Urothelium cell line (cell line): ENCODE measurements around the gene ODAD3.
"Not testable (repeated sequence)": the region's sequence is repeated elsewhere in the genome, so short reads cannot be mapped to it uniquely, and the experiment has no call there.

Experiments
- DNase-seq: peaks from one replicate; pipeline ENCODE4 v3.0.0; 2011; ENCODE audit warnings: low spot score, mixed read lengths
- FAIRE-seq: peaks from 2 replicates; lab custom pipeline; 2011; peaks lifted over from hg19 to GRCh38; lab: Jason Lieb, UNC

The ODAD3 gene

DNA sequence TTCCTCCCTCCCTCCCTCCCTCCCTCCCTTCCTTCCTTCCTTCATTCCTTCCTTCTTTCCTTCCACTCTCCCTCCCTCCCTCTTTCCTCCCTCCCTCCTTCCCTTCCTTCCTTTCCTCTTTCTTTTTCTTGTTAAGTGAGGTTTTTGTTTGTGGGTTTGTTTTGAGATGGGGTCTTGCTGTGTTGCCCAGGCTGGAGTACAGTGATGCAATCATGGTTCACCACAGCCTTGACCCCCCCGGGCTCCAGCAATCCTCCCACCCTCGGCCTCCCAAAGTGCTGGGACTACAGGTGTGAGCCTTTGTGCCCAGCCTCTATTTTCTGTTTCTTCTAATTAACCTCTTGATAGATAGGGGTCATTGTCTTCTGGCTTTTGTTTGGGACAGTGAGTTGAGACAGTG is 26.5 kb upstream of the ODAD3 start:
- FAIRE-seq, result no peak
- no peak for DNase-seq

DNA sequence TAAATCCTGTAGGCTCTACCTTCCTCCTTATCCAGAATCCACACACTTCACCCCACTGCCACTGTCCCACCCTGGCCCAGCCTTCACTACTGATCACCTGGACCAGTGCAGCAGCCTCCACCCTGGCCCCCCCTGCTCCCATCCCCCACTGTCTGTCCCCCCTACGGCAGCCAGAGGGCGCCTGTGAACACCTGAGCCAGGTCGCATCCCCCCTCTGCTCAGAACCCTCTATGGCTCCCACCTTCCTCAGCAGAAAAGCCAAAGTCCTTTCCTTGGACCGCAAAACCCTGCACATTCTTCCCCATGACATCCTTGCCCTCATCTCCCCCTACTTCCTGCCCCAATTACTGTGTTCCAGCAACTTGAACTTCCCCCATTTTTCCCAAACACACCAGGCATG is 25.3 kb upstream of the ODAD3 start:
- DNase-seq (no peak), FAIRE-seq (no peak)

DNA sequence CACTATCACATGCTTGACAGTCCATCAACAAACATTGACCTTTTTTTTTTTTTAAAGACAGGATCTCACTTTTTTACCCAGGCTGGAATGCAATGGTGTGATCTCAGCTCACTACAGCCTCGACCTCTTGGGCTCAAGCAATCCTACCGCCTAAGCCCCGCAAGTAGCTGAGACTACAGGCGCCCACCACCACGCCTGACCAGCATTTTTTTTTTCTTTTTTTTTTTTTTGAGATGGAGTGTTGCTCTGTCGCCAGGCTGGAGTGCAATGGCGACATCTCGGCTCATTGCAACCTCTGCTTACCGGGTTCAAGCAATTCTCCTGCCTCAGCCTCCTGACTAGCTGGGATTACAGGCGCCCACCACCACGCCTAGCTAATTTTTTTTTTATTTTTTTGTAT is 24.0 kb upstream of the ODAD3 start:
- FAIRE-seq, result not testable (repeated sequence)

DNA sequence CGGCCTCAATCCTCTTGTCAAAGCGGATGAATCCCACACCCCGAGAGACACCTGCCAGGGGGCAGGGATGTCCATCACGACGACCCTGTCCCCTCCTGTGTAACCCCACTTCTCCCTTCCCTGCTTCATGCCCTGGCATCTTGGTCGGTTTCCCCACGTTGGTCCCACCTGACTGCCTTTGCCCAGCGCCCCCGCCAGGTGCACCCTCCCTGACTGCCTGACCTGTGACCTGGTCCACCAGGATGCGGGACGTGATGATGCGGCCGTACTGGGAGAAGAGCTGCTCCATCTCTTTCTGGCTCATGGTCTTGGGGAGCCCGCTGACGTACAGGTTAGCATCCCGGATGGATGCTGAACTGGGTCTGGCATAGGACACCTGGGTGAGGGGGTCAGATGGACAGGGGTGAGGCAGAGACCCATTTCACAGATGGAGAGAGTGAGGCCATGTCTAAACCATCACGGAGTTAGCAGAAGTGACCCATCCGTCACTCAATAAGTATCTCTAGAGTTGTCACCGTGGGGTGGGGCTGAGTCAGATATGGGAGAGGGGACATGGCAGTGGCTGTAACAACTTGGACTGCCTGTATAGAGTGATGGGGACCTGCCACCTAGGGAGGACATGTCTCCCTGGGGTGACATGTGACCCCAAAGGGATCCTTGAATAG is 23.4 kb upstream of the ODAD3 start:
- FAIRE-seq, result no peak
- DNase-seq, result no peak

More for the DNA sequence above, 24.0 kb upstream of the ODAD3 start:
- DNase-seq, result not testable (repeated sequence)

- FAIRE-seq (no peak), DNase-seq (no peak)
Observed at GRCh38 chr19:11457831-11458230, 22.9 kb upstream of the ODAD3 start.

GRCh38 chr19:11457115-11457514 is 22.2 kb upstream of the ODAD3 start:
- no peak for DNase-seq

DNA sequence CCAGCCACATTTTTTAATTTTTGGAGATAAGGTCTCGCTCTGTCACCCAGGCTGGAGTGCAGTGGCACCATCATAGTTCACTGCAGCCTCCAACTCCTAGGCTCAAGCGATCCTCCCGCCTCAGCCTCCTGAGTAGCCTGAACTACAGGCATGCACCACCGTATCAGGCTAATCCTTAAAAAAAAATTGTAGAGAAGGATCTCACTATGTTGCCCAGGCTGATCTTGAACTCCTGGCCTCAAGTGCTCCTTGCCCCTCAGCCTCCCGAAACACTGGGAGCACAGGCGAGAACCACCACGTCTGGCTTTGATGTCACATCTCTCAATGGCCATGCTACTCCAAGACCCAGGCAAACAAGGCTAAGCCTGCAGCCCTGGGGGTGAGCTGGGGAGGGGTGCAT is 21.7 kb upstream of the ODAD3 start:
- no peak for FAIRE-seq
- no peak for DNase-seq

More at GRCh38 chr19:11457115-11457514, 22.2 kb upstream of the ODAD3 start:
- no peak for FAIRE-seq

DNA sequence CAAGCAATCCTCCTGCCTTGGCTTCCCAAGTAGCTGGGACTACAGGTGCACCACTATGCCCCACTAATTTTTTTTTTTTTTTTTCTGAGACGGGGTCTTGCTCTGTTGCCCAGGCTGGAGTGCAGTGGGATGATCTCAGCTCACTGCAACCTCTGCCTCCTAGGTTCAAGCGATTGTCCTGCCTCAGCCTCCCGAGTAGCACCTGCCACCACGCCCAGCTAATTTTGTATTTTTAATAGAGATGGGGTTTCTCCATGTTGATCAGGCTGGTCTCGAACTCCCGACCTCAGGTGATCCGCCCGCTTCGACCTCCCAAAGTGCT is 20.3 kb upstream of the ODAD3 start:
- not testable (repeated sequence) for FAIRE-seq

GRCh38 chr19:11453468-11454341 is 18.8 kb upstream of the ODAD3 start:
- no peak for FAIRE-seq
- DNase-seq, result no peak

More for the DNA sequence above, 20.3 kb upstream of the ODAD3 start:
- DNase-seq, result not testable (repeated sequence)

- DNase-seq (no peak), FAIRE-seq (no peak)
Observed at GRCh38 chr19:11452620-11453310, 17.8 kb upstream of the ODAD3 start.

DNA sequence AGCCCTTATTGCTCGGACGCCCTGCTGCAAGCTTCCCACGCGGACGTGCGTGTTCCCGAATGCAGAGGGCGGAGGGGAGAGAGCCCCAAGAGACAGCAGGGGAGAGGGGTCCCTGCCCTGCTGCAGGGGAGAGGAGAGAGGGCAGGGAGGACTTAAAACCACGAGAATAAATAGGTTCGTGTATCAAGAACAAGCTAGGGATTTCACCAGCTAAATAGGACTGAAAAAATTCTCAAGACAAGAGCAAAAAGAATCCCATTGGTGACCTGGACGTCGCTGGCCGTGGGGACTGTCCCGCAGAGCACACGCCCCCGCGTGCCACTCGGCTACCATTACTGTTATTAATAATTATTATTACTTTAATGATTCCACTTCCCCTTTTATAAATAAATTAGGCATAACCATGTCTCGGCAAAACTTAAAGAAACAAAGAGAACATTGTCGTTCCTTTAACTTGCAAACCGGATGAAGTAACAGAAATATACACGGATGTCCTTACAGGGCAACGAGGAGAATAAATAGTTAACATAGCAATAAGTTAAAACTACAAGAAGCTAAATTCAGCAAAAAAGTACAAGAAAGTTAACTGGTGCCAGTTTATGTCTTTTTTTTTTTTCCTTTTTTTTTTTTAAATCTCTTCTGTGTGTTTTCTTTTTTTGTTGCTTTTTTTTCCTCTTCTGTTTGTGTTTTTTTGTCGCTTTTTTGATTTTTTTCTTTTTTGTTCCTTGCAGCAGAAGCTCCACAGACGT is 17.1 kb upstream of the ODAD3 start:
- FAIRE-seq (no peak), DNase-seq (no peak)

GRCh38 chr19:11451327-11451870 is 16.5 kb upstream of the ODAD3 start:
- FAIRE-seq (no peak), DNase-seq (no peak)

GRCh38 chr19:11450570-11451326 is 15.8 kb upstream of the ODAD3 start:
- DNase-seq (no peak), FAIRE-seq (no peak)

- DNase-seq, result no peak
Observed at GRCh38 chr19:11448923-11449554, 14.1 kb upstream of the ODAD3 start.

DNA sequence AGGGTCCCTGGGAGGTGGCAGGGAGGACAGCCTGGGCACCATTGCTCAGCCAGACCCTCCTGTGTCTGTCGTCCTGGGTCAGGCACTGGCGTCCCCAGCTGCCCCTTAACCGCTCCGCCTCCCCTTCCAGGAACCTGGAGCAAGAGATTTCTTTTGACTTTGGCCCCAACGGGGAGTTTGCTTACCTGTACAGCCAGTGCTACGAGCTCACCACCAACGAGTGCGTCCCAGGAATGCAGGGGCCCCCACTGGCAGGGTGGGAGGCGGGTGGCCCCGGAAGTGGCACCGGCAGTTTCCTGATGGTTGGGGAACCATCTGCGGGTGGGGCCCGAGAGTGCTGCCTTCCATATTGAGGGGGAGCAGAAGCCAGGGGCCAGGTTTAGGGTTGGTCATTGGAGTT is 13.5 kb upstream of the ODAD3 start:
- DNase-seq (no peak), FAIRE-seq (no peak)

More at GRCh38 chr19:11448923-11449554, 14.1 kb upstream of the ODAD3 start:
- no peak for FAIRE-seq

DNA sequence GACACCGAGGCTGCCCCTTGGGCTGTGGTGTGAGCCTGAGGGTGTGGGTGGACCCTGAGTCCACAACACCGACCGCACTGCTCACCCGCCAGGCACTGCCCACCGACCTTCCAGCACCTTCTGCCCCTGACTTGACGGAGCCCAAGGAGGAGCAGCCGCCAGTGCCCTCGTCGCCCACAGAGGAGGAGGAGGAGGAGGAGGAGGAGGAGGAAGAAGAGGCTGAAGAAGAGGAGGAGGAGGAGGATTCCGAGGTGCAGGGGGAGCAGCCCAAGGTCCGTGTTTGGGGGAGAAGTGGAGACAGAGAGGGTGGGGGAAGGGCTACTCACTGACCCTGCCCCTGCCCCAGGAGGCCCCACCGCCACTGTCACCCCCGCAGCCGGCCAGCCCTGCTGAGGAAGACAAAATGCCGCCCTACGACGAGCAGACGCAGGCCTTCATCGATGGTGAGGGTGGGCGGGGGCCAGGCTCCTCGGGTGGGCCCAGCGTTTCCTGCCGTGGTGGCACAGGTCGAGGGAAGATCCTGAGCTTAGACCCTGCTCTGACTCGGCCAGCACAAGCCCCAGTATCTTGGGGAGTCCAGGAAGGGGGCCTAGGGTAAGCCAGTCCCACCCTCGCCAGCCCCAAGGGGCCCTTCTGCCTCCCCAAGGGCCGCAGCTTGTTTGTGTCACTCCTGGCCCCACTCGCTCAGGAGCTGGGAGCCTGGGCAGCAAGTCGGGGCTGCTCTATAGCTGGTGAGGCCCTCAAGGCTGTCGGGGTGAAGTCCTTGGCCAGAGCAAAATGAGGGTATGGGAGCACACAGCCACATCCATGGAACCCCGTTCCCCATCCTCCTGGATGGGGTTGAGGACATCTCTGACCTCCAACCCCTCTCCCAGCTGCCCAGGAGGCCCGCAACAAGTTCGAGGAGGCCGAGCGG is 12.7 kb upstream of the ODAD3 start:
- FAIRE-seq, result no peak

GRCh38 chr19:11446652-11447301 is 11.9 kb upstream of the ODAD3 start:
- FAIRE-seq (no peak), DNase-seq (peak; percentile 39)

More for the DNA sequence above, 12.7 kb upstream of the ODAD3 start:
- DNase-seq, result no peak

GRCh38 chr19:11446271-11446651 is 11.3 kb upstream of the ODAD3 start:
- no peak for FAIRE-seq
- DNase-seq, result no peak
